ENCODE results near the gene ENOPH1.
A peak's percentile ranks its signal among the peaks of the same experiment; 100 is the strongest.

The ENOPH1 gene

DNA sequence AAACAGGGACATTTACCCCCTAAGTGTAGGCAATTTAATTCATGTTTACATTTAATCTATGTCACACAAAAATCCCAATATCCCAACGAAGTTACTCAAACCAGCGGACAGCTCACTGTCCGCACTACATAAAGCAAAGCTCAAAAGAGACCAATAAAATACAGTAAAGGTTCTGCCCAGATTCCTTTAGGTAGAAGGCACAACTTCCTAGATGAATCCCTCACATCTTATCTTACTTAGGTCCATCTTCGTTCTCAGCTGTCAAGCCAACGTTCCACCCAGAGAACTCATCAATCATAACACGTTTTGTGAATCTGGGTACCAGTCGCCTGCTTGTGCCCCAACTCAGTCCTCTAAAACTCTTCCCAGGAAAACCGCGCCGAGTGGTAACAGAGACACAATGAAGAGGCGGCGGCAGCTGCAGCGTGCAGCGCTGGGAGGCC lies 1.8 kb upstream of the ENOPH1 start:
- DNase-seq (ENCODE audit: low read depth in 2 of 2): no peak

DNA sequence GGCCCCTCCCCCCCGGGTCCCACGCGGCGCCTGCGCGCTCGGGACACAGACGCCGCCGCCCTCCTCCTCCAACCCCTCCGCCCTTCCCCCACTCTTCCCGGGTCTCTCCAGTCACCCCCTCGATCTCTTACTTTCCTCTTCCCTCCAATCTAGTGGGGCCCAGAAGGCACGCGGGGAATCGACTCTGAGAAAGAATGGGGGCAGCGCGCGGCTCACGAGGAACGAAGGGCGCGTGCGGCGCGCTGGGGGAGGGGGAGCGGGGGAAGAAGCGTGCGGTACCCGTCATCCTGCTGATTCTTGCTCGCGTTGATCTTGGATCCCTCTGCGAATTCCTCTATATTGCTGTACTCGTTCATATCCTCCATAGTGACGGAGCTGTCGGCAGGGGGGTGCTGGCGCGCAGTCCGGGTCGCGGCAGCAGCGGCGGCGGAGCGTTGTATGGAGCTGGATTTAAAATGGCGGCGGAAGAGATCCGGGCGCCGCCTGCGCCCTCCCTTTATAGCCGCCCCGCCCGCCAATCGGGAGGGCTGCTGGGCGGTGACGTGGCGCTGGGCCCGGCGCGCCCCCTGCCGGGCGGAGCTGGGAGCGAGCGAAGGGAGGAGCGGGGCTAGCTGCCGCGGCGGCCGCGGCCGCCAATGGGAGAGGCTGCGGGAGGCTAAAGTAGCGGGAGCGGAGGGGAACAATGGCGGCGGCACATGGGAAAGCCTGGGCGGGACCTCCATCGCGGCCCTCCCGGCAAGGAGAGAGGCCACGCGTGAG lies 1.2 kb upstream of the ENOPH1 start:
- peak; percentile 86 to 90 for DNase-seq (ENCODE audit: low read depth in 2 of 2)

DNA sequence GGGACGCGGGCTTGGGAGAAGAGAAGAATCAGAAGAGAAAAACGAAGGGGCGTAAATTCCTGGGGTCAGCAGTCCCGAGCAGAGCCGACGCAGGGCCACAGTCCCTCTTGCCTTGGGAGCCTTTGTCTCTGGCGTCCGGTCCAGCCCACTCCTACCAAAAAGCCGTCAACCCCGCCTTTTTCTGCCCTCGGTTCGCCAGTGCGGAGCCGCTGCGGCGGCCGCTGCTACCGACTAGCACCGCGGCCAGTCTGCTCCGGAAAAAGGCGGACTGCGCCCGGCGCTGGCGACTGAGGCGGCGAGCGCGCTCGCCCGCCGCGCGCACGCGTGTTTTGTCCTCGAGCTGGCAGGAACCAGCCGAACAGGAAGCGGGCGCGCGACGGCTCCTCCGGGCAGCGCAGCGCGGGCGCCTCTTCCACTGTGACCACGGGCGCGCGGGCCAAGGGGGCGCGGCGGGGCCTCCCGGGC lies 630 bp upstream of the ENOPH1 start:
- no peak for DNase-seq (ENCODE audit: low read depth in 2 of 2)

DNA sequence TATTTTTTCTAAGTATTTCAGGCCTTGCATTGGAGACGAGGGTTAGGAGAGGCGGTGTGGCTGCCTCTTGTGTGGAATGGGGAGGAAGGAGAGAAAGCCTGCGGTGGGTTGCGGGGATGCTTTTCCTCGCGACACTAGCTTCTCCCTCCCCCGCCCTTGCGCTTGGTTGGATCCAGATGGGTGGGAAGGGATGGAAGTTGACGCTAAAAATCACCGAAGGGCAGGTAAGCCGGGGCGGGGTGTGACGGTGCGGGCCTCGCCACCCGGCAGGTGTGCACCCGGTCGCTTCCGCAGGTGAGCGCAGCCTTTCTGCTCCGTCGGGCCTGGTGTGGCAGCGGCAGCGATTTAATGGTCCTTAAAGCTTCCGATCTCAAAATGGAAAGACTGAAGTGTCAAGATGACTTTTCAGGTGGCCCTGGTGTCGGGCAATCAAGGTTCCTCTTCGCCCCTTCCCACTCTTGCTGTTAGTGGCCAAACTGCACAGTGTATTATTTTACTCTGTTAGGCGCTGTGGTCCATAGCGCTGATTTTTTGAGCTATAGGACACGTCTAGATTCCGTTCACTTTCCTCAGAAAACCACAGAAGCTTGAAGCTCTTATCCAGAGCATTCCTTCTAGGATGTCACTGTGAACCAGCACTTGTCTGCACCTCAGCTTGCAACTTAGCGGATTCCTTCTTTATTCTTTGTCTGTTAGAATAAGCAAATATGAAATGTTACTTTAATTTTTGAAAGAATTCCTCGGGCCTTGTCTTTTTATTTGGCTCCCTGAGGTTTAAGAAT lies 765 bp downstream of the ENOPH1 start:
- peak in 1 of 2 donors; percentile 22 for DNase-seq (ENCODE audit: low read depth in 2 of 2)

DNA sequence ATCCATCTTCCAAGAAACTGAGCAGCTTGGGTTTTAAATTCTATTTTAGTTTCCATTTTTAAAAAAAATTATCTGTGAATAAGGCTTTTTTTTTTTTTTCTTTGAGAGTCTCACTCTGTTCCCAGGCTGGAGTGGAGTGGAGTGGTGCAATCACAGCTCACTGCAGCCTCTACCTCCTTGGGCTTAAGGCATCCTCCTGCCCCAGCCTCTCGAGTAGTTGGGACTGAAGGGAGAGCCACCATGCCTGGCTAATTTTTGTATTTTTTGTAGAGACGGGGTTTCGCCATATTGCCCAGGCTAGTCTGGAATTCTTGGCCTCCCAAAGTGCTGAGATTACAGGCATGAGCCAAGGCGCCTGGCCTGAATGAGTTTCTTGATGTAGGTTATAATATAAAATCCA lies 1.4 kb downstream of the ENOPH1 start:
- DNase-seq (ENCODE audit: low read depth in 2 of 2): no peak

DNA sequence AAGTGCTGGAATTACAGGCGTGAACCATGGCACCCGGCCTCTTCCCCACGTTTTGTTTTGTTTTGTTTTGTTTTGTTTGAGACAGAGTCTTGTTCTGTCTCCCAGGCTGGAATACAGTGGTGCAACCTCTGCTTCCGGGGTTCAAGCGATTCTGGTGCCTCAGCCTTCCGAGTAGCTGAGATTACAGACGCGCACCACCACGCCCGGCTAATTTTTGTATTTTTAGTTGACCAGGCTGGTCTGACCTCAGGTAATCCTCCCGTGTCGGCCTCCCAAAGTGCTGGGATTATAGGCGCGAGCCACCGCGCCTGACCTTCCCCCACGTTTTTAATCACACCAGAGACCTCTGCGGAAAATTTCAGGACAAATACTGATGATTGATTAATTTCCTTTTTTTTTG lies 2.2 kb downstream of the ENOPH1 start:
- DNase-seq (ENCODE audit: low read depth in 2 of 2): no peak

DNA sequence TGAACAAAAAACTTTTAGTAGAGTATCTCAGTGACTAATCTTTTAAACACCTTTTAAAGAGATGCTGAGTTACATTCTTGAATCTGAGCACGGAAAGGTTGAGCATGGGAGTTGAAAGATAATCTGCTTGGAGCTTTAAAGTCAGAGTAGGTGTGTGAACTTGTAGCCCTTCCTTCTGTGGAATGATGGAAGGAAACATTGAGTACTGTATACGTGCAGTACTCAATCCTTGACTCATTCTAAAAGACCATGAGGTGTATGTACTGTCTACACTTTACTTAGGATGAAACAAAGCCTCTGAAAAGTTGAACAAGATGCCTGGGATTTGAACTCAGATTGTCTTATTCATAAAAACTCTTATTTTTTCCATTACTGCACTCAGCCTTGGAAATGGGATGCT lies 3.4 kb downstream of the ENOPH1 start:
- DNase-seq (ENCODE audit: low read depth in 2 of 2): no peak

DNA sequence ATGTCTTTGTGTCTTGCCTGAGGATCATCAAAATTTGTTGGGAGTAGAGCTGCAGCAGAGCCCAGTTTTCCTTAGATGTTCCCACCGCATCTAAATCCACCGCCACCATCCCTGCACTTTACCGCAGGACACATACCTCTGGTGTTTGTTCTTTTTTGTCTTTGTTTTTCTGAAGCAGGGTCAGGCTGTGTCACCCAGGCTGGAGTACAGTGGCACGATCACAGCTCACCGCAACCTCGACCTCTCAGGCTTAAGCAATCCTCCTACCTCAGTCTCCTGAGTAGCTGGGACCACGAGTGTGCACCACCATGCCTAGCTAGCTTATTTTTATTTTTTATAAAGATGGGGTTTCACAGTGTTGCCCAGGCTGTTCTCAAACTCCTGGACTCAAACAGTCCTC lies 4.6 kb downstream of the ENOPH1 start:
- no peak for DNase-seq (ENCODE audit: low read depth in 2 of 2)

DNA sequence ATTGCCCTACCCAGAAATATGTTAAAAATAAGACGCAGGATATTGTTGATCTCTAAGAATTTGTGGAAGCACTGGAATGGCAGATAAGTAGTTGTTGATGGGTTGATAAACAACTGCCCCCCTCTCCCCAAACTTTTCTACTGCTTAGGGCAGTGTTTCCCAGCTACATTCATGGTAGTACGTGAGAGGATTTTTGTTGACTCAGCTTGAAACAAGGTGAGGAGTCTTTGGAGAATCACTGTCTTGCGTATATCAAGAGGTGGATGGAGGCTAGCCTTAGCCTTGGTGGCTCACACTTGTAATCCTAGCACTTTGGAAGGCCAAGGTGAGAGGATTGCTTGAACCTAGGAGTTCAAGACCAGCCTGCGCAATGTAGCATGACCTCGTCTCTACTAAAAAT lies 5.7 kb downstream of the ENOPH1 start:
- no peak for DNase-seq (ENCODE audit: low read depth in 2 of 2)

DNA sequence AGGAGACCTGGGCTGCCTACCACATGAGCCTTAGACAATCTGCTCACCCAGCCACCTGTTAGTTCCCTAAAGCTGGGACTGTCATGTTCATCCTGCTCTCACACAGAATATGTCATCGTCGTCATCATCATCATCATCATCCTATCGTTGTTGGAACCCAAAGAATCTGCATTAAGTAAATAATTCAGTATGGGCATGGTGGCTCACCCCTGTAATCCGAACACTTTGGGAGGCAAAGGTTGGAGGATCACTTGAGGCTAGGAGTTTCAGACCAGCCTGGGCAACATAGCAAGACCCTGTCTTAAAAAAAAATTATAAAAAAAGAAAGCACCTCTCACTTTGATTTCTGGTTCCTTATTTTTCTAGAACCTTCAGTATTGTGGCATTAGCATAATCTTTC lies 6.4 kb downstream of the ENOPH1 start:
- DNase-seq (ENCODE audit: low read depth in 2 of 2): no peak

DNA sequence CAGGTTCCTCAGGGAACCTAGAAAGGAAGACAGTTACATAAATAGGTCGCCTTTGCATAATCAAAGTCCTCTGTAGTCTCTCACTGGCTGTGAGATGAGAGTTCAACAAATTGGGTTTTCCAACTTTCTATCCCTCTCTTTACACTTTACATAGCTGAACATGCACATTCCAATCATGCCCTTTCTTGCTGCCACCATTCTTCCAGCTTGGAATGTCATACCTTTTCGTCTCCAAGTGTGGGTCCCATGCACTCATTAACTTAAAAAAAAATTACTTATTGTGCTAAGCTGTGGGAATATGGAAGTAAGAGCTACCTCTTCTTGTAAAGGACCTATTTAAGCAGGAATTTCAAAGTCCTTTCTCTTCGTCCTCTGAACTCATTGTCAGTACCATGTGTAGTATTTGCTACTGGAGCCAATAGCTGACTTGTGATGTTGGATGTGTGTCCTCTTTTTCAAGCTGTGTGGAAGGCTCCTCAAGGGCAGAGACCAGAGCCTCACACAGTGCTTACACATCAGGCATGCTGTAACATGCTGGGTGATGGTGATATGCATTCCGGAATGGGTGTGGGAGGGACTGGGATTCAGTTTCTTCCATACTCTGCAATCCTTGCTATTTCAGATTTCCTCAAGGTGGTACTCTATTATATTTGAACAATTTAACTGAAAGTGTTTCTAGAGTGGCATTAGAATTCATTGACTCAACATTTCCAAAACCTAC lies 7.1 kb downstream of the ENOPH1 start:
- no peak for DNase-seq (ENCODE audit: low read depth in 2 of 2)

DNA sequence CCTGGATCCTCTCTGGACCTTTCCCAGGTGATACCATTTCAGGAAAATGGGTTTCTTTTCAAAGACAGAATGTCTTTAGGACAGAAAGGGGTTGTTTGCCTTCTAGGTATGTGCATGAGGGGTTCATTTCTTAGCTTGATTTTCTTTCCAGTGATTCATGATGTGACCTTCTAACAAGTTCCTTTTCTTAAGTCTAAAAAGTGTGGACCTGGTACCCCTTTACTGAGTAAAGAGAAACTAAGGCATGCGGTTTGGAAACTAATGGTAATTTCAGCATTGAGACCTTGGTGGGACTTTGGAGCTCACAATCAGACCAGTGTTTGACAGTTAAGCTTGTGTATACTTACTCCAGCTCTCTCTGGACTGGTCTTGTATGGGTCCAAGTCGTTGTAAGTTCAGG lies 8.7 kb downstream of the ENOPH1 start:
- DNase-seq (ENCODE audit: low read depth in 2 of 2): no peak

DNA sequence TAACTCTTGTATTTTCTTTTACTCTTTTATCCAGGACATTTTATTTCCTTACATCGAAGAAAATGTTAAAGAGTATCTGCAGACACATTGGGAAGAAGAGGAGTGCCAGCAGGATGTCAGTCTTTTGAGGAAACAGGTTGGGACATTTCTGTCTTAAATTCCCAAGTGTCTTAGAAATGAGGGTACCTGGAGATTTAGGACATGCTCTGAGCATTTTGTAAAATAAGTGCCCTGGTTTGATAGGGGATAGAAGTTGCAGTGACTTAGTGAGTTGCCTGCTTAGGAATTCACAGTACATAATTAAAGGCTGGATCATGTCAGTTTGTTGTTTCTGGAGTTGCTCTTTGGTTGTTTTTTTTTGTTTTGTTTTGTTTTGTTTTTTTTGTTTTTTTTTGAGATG lies 17.5 kb downstream of the ENOPH1 start:
- no peak for DNase-seq (ENCODE audit: low read depth in 2 of 2)

DNA sequence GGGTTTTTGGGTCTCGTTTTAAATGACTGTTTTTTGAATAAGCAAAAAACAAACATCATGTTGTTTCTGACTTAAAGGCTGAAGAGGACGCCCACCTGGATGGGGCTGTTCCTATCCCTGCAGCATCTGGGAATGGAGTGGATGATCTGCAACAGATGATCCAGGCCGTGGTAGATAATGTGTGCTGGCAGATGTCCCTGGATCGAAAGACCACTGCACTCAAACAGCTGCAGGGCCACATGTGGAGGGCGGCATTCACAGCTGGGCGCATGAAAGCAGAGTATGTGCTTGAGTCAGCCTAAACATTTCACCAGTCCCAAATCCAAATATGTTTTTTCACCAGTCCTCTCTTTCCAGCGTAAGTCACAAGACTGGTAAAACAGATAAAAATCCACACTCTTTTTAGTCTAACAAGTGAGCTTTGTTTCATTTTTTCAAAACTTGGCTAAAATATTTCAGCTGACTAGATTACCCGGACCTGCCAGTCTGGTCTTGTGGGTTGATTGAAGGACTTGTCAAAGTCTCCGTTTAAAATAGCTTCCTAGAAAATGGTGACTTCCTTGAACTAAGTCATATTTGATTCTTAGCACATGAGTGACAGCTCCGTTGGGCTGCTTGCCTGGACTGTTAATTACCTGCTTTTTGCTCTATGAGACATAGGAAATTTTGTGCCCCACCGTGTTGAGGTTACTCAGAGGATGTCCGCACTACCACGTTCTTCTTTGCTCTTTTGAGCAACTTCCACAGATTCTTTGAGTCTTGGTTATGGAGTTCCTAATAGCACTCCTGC lies 20.8 kb downstream of the ENOPH1 start:
- DNase-seq (ENCODE audit: low read depth in 2 of 2): no peak

DNA sequence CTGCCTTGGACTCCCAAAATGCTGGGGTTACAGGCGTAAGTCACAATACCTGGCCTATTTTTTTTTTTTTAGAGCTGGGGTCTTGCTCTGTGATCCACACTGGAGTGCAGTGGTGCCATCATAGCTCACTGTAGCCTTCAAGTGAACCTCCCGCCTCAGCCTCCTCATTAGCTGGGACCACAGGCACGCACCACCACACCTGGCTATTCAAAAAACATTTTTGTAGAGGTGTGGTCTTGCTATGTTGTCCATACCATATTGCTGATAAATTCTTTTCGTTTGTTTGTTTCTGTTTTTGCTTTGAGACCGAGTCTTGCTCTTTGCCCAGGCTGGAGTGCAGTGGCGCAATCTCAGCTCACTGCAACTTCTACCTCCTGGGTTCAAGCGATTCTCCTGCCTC lies 21.6 kb downstream of the ENOPH1 start:
- no peak for DNase-seq (ENCODE audit: low read depth in 2 of 2)

DNA sequence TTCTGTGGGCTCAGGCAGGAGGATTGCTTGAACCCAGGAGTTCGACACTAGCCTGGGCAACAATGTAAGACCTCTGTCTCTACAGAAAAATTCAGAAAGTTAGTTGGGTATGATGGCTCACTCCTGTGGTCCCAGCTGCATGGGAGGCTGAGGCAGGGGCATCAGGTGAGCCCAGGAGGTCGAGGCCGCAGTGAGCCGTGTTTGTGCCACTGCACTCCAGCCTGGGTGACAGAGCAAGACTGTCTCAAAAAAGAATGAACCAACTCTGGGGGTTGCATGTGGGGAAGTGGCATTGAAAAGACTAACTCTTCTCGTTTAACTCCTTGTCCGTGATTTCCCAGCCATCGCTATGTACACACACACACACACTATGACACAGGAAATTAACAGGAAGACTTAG lies 26.9 kb downstream of the ENOPH1 start:
- no peak for DNase-seq (ENCODE audit: low read depth in 2 of 2)

DNA sequence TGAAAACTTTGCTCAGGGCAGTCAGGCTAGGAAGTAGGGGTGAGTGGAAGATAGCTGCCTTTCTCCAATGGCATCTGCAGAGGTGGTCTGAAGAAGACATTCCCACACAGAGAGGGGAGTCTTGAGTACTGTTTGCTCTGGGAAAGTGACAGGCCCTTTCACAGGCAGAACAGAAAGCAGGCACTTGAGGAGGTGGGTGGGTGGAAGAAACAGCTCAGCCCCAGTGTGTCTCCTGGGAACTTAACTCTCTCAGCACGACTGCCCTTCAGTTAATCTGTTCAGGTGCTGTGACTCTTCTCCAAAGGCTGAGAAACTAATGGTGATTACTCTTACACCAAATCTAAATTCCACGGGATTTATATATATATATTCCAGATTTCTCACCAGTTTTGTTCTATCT lies 28.3 kb downstream of the ENOPH1 start:
- no peak for DNase-seq (ENCODE audit: low read depth in 2 of 2)

DNA sequence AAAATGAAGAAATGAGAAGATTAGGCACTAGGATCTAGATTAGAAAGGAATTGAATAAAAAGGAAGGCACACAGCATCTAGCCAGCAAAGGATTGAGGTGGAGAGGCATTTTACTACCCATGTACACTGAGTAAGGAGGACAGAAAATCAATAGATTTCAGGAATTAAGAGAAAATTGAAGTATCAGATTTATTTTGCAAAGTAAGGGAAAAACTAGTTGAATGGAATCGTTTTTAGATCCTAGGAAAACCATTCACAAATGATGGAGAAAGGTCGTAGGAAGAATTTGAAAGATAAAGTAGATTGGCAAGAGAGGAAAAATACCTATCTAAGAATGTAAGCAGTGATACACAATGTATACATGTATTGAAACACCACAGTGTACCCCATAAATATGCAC lies 31.3 kb downstream of the ENOPH1 start:
- no peak for DNase-seq (ENCODE audit: low read depth in 2 of 2)

DNA sequence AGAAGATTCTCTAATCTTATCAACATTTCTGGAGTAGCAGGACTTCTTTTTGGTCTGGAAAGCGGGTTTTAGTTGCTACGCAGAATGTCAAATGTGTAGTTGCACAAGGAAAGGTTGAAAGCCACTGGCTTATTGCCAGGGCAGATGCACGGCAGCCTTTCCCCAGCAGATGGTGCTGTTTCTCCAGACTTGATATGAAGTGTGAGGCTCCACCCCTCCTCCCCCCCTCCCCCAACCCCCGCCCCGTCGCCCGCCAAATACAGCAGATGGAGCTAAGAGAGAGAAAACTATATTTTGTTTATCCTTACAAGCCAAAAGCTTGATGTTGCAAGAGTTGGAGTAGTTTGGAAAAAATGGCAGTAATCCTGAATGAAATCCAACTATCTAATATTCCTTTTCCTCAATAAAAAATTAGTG lies 32.0 kb downstream of the ENOPH1 start:
- DNase-seq (ENCODE audit: low read depth in 2 of 2): peak; percentile 74 to 81

DNA sequence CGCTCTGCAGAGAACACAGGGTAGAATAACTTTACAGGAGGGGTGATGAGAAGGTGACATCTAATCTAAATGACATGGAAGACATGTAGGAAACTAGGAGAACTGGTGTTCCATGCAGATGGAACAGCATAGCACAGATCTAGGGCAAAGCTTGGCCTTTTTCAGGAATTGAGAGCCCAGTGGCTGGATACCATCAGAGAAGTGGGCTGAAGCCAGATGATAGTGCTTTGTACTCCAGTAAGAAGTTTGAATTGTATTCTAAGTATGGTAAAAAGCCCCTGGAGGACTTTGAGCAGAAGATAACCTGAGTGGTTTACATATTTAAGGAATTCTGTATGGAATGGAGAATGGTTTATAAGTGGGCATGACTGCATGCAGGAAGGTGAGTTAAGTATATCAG lies 32.8 kb downstream of the ENOPH1 start:
- no peak for DNase-seq (ENCODE audit: low read depth in 2 of 2)

DNA sequence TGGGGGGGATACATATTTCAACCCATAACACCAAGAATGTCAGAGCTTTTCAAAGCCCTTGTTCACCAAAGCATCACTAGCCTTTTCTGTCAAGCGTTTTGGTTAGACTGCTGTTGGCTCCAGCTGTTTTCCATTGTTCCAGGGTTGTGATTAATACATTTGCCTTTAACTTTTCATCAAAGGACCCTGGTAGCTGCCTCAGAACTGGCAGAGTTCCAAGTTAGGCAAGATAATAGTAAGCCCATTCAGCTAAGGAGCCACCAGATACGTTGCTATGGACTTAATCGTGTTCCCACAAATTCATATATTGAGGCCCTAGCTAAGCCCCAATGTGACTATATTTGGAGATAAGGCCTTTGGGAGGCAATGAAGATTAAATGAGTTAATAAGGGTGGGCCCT lies 37.1 kb downstream of the ENOPH1 start:
- DNase-seq (ENCODE audit: low read depth in 2 of 2): no peak

Data from stimulated activated CD4-positive, alpha-beta T cell treated with anti-CD3 and anti-CD28 coated beads, Interleukin-15, amount 100 ng/mL, for 48 hours (primary cell).